CD8-positive, alpha-beta memory T cell (primary cell): ENCODE results near the gene SHISAL1. TPM values are rescaled to one million over a fixed set of nuclear protein-coding genes. Genes with fewer than 3 reads are reported as not detected.

ENCODE experiments used
- CTCF ChIA-PET: fragments of 350-600 bp; sonication (Branson Sonifier 250); formaldehyde crosslinking; loops from one replicate; lab custom pipeline; 2021; ENCODE audit warnings: antibody characterized with exemption; lab: Charles Lee
- POLR2A ChIA-PET: fragments of 350-600 bp; sonication (Branson Sonifier 250); formaldehyde crosslinking; loops from one replicate; lab custom pipeline; 2021; ENCODE audit warnings: antibody characterized with exemption; lab: Charles Lee
- DNase-seq, 5 donors: peaks; one replicate each; pipeline versions ENCODE4 v3.0.0 to v3.0.0-alpha.2; 2020 to 2022; ENCODE audit warnings: mixed read lengths in 1 of 5
- H3K27ac ChIP-seq: one replicate; pipeline ENCODE4 v1.7.0; 2013; ENCODE audit warnings: low read depth, mild to moderate bottlenecking, low read length, moderate library complexity
- H3K27me3 ChIP-seq: 2 replicates; pipeline ENCODE4 v1.7.0; 2013; ENCODE audit warnings: low read length, mild to moderate bottlenecking; ENCODE audit not compliant: insufficient read depth, poor library complexity, severe bottlenecking
- H3K36me3 ChIP-seq: 2 replicates; pipeline ENCODE4 v1.7.0; 2013; ENCODE audit warnings: mild to moderate bottlenecking, low read length, moderate library complexity; ENCODE audit not compliant: insufficient read depth
- H3K4me1 ChIP-seq: 2 replicates; pipeline ENCODE4 v1.7.0; 2013; ENCODE audit warnings: mild to moderate bottlenecking, low read length, moderate library complexity; ENCODE audit not compliant: insufficient read depth
- H3K4me3 ChIP-seq: 2 replicates; pipeline ENCODE4 v1.7.0; 2013; ENCODE audit warnings: mild to moderate bottlenecking, low read length
- H3K9me3 ChIP-seq: 2 replicates; pipeline ENCODE4 v1.7.0; 2013; ENCODE audit warnings: mild to moderate bottlenecking, low read length
- H3K27ac Mint-ChIP-seq, 8 donors: one replicate each; pipeline ENCODE4 v1.8.0; 2020 to 2021; ENCODE audit warnings: mixed read lengths in 8 of 8, mild to moderate bottlenecking in 6 of 8, inconsistent platforms in 3 of 8, moderate library complexity in 3 of 8
- H3K27me3 Mint-ChIP-seq, 2 donors: one replicate each; pipeline ENCODE4 v1.8.0; 2020 to 2021; ENCODE audit warnings: mixed read lengths in 2 of 2, mild to moderate bottlenecking in 1 of 2, moderate library complexity in 1 of 2
- H3K36me3 Mint-ChIP-seq, 3 donors: one replicate each; pipeline ENCODE4 v1.8.0; 2020 to 2021; ENCODE audit warnings: mixed read lengths in 3 of 3, inconsistent platforms in 1 of 3, mild to moderate bottlenecking in 1 of 3
- H3K4me1 Mint-ChIP-seq, 3 donors: one replicate each; pipeline ENCODE4 v1.8.0; 2020 to 2021; ENCODE audit warnings: mixed read lengths in 3 of 3, inconsistent platforms in 1 of 3, mild to moderate bottlenecking in 1 of 3
- H3K4me3 Mint-ChIP-seq, 7 donors: one replicate each; pipeline ENCODE4 v1.8.0; 2020 to 2021; ENCODE audit warnings: mixed read lengths in 7 of 7, mild to moderate bottlenecking in 6 of 7, moderate library complexity in 4 of 7, inconsistent platforms in 2 of 7
- H3K9me3 Mint-ChIP-seq, 5 donors: one replicate each; pipeline ENCODE4 v1.8.0; 2020 to 2022; ENCODE audit warnings: mixed read lengths in 5 of 5, mild to moderate bottlenecking in 3 of 5, moderate library complexity in 2 of 5, inconsistent platforms in 1 of 5
- polyA plus RNA-seq: library from polyadenylated mRNA; unstranded; fragments of 300-500 nt; fragmentation: Illumina TruSeq; gene quantifications from one replicate; pipeline ENCODE4 v1.2.3, GENCODE V29; 2021
- total RNA-seq, 2 experiments: library from RNA; stranded (reverse); gene quantifications; one replicate each; pipeline ENCODE4 v1.2.3, GENCODE V29; 2021

SHISAL1 gene
- total and polyA plus RNA-seq, 3 experiments from 2014 or later: not detected

GRCh38 chr22:44333847-44334635 is 21.3 kb upstream of the SHISAL1 start:
- POLR2A ChIA-PET: no interaction called here
- Mint-ChIP-seq H3K9me3 (no peaks in the 10 kb centered on the region), H3K4me1 (peaks cover 10 to 21% (median 20%) of the 10 kb centered on the region in 3 donors), H3K36me3 (no peaks in the 10 kb centered on the region), H3K27me3 (peaks cover 21 to 25% of the 10 kb centered on the region in 2 donors), H3K27ac (no peak overlapping the region), H3K4me3 (no peak overlapping the region)
- Histone ChIP-seq H3K4me3 (no peak overlapping the region), H3K9me3 (no peaks in the 10 kb centered on the region), H3K36me3 (no peaks in the 10 kb centered on the region), H3K27me3 (peaks cover 24% of the 10 kb centered on the region), H3K4me1 (peaks cover 3% of the 10 kb centered on the region), H3K27ac (no peak overlapping the region)
- CTCF ChIA-PET: interaction anchor here (1.3 kb wide), 1 partner anchor 340 kb away, joined by 3 read pairs; no protein-coding TSS in a partner anchor
- DNase-seq: no peak

- no peaks in the 10 kb centered on the region for H3K36me3 ChIP-seq
- Mint-ChIP-seq H3K9me3 (no peaks in the 10 kb centered on the region), H3K4me3 (peak overlapping the region in 2 of 7 donors; percentile 23 to 41), H3K4me1 (peaks cover 10 to 23% (median 21%) of the 10 kb centered on the region in 3 donors), H3K27ac (peak overlapping the region in 1 of 8 donors; percentile 19), H3K36me3 (no peaks in the 10 kb centered on the region), H3K27me3 (peaks cover 23 to 35% of the 10 kb centered on the region in 2 donors)
- H3K4me3 ChIP-seq: no peak overlapping the region
- no peak overlapping the region for H3K27ac ChIP-seq
- no peak for DNase-seq
- CTCF ChIA-PET: interaction anchor here (1.3 kb wide), 1 partner anchor 339 kb away, joined by 3 read pairs; no protein-coding TSS in a partner anchor
- peaks cover 3% of the 10 kb centered on the region for H3K4me1 ChIP-seq
- no peaks in the 10 kb centered on the region for H3K9me3 ChIP-seq
- H3K27me3 ChIP-seq: peaks cover 27% of the 10 kb centered on the region
- POLR2A ChIA-PET: no interaction called here
These were observed 20.2 kb upstream of the SHISAL1 start for GRCh38 chr22:44332946-44333345.

GRCh38 chr22:44331881-44332714 is 19.3 kb upstream of the SHISAL1 start:
- Mint-ChIP-seq H3K4me3 (peak overlapping the region in 6 of 7 donors; percentile 38 to 77 (median 66)), H3K27ac (peak overlapping the region in 1 of 8 donors; percentile 38)
- POLR2A ChIA-PET: interaction anchor here (0.7 kb wide), 2 partner anchors 21 to 236 kb away, joined by 3 to 4 read pairs; no protein-coding TSS in a partner anchor

GRCh38 chr22:44330744-44331660 is 18.3 kb upstream of the SHISAL1 start:
- POLR2A ChIA-PET: interaction anchor here (0.7 kb wide), 2 partner anchors 20 to 237 kb away, joined by 3 to 4 read pairs; no protein-coding TSS in a partner anchor
- H3K9me3 Mint-ChIP-seq: no peaks in the 10 kb centered on the region
- H3K27me3 ChIP-seq: peaks cover 31% of the 10 kb centered on the region
- no peaks in the 10 kb centered on the region for H3K36me3 Mint-ChIP-seq
- peaks cover 20 to 31% (median 25%) of the 10 kb centered on the region in 3 donors for H3K4me1 Mint-ChIP-seq
- CTCF ChIA-PET: interaction anchor here (0.6 kb wide), 1 partner anchor 153 kb away, joined by 4 read pairs; no protein-coding TSS in a partner anchor
- H3K36me3 ChIP-seq: no peaks in the 10 kb centered on the region
- peaks cover 32 to 53% of the 10 kb centered on the region in 2 donors for H3K27me3 Mint-ChIP-seq
- H3K4me3 ChIP-seq: no peak overlapping the region
- H3K4me1 ChIP-seq: peaks cover 8% of the 10 kb centered on the region
- H3K27ac Mint-ChIP-seq: no peak overlapping the region
- no peaks in the 10 kb centered on the region for H3K9me3 ChIP-seq
- DNase-seq: no peak
- no peak overlapping the region for H3K27ac ChIP-seq
- H3K4me3 Mint-ChIP-seq: peak overlapping the region in 2 of 7 donors; percentile 13 to 21

More at GRCh38 chr22:44331881-44332714, 19.3 kb upstream of the SHISAL1 start:
- Histone ChIP-seq H3K27me3 (peaks cover 27% of the 10 kb centered on the region), H3K4me3 (no peak overlapping the region), H3K27ac (no peak overlapping the region), H3K9me3 (no peaks in the 10 kb centered on the region), H3K36me3 (no peaks in the 10 kb centered on the region), H3K4me1 (peaks cover 3% of the 10 kb centered on the region)
- H3K27me3 Mint-ChIP-seq: peaks cover 28 to 42% of the 10 kb centered on the region in 2 donors
- no peaks in the 10 kb centered on the region for H3K36me3 Mint-ChIP-seq
- CTCF ChIA-PET: interaction anchor here (0.6 to 1.3 kb wide), 2 partner anchors 152 to 338 kb away, joined by 3 to 4 read pairs; no protein-coding TSS in a partner anchor
- peaks cover 10 to 23% (median 21%) of the 10 kb centered on the region in 3 donors for H3K4me1 Mint-ChIP-seq
- no peaks in the 10 kb centered on the region for H3K9me3 Mint-ChIP-seq
- no peak for DNase-seq

GRCh38 chr22:44330188-44330743 is 17.5 kb upstream of the SHISAL1 start:
- peaks cover 38 to 59% of the 10 kb centered on the region in 2 donors for H3K27me3 Mint-ChIP-seq
- DNase-seq: no peak
- H3K27ac Mint-ChIP-seq: no peak overlapping the region
- H3K36me3 Mint-ChIP-seq: no peaks in the 10 kb centered on the region
- Histone ChIP-seq H3K27me3 (peaks cover 31% of the 10 kb centered on the region), H3K4me1 (peaks cover 12% of the 10 kb centered on the region), H3K36me3 (no peaks in the 10 kb centered on the region), H3K4me3 (no peak overlapping the region), H3K9me3 (no peaks in the 10 kb centered on the region), H3K27ac (no peak overlapping the region)
- H3K4me3 Mint-ChIP-seq: peak overlapping the region in 4 of 7 donors; percentile 6 to 45 (median 30)
- H3K4me1 Mint-ChIP-seq: peaks cover 26 to 37% (median 31%) of the 10 kb centered on the region in 3 donors
- ChIA-PET CTCF (no interaction called here), POLR2A (no interaction called here)
- H3K9me3 Mint-ChIP-seq: no peaks in the 10 kb centered on the region

- H3K36me3 Mint-ChIP-seq: no peaks in the 10 kb centered on the region
- ChIA-PET POLR2A (no interaction called here), CTCF (no interaction called here)
These were observed 16.5 kb upstream of the SHISAL1 start for GRCh38 chr22:44329179-44329796.

More at GRCh38 chr22:44329179-44329796, 16.5 kb upstream of the SHISAL1 start:
- peak overlapping the region in 6 of 7 donors; percentile 31 to 72 (median 62) for H3K4me3 Mint-ChIP-seq
- Histone ChIP-seq H3K27ac (no peak overlapping the region), H3K4me1 (peaks cover 12% of the 10 kb centered on the region), H3K36me3 (no peaks in the 10 kb centered on the region), H3K27me3 (peaks cover 31% of the 10 kb centered on the region), H3K4me3 (no peak overlapping the region), H3K9me3 (no peaks in the 10 kb centered on the region)
- H3K4me1 Mint-ChIP-seq: peaks cover 26 to 37% (median 31%) of the 10 kb centered on the region in 3 donors
- DNase-seq: no peak
- H3K27me3 Mint-ChIP-seq: peaks cover 40 to 62% of the 10 kb centered on the region in 2 donors
- peak overlapping the region in 1 of 8 donors; percentile 14 for H3K27ac Mint-ChIP-seq
- no peaks in the 10 kb centered on the region for H3K9me3 Mint-ChIP-seq
